Progenitor cell of endocrine pancreas (in vitro differentiated cells): Measurements from ENCODE around the gene SOS1. TPM values are rescaled to one million over a fixed set of nuclear protein-coding genes. Genes with fewer than 3 reads are reported as not detected.

Experiments used
- DNase-seq: peaks from one replicate; pipeline ENCODE4 v3.0.0; 2021; ENCODE audit warnings: low spot score; ENCODE audit not compliant: unreplicated experiment
- H3K27ac Mint-ChIP-seq: 2 replicates; pipeline ENCODE4 v1.8.0; 2021; ENCODE audit warnings: mild to moderate bottlenecking, moderate library complexity, mixed read lengths
- H3K27me3 Mint-ChIP-seq: 2 replicates; pipeline ENCODE4 v1.8.0; 2021; ENCODE audit warnings: mixed read lengths
- H3K36me3 Mint-ChIP-seq: 2 replicates; pipeline ENCODE4 v1.8.0; 2022; ENCODE audit warnings: mixed read lengths; ENCODE audit not compliant: insufficient read depth
- H3K4me1 Mint-ChIP-seq: 2 replicates; pipeline ENCODE4 v1.8.0; 2021; ENCODE audit warnings: low read depth, mixed read lengths
- H3K4me3 Mint-ChIP-seq: 2 replicates; pipeline ENCODE4 v1.8.0; 2021; ENCODE audit warnings: low read depth, mild to moderate bottlenecking, moderate library complexity, mixed read lengths
- H3K9me3 Mint-ChIP-seq: 2 replicates; pipeline ENCODE4 v1.8.0; 2021; ENCODE audit warnings: low read depth, mixed read lengths
- total RNA-seq: library from RNA; stranded (reverse); gene quantifications from 2 replicates; pipeline ENCODE4 v1.2.1, GENCODE V29; 2021
- TF ChIP-seq, protein P1 (sequence below): fragments of 200-600 bp; sonication (generic); IDR thresholded peaks from one replicate; pipeline ENCODE4 v1.5.0; 2021; ENCODE audit warnings: antibody characterized with exemption, mild to moderate bottlenecking; ENCODE audit not compliant: unreplicated experiment

SOS1 gene
- total RNA-seq, 1 donor from 2014 or later, result 77.0 TPM

DNA sequence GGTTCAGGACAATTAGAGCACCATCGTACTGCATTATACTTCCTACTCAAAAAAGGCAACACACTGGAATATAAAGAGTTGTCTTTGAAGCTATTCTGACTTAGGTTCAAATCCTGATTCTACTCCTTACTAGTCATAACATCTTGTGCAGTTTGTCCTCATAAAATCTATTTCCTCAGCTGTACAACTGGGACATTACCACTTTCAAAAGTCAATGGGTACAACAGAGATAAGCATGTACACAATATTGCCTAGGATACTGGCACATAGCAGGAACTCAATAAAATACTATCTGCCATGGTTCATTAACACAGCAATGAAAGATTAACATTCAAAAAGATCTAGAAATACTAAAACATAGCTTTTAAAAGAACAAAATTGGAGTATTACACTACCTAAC lies 11.3 kb downstream of the SOS1 start:
- no peaks in the 10 kb centered on the region for H3K27me3 Mint-ChIP-seq
- H3K36me3 Mint-ChIP-seq, result peaks cover 10% of the 10 kb centered on the region
- TF ChIP-seq, protein P1, sequence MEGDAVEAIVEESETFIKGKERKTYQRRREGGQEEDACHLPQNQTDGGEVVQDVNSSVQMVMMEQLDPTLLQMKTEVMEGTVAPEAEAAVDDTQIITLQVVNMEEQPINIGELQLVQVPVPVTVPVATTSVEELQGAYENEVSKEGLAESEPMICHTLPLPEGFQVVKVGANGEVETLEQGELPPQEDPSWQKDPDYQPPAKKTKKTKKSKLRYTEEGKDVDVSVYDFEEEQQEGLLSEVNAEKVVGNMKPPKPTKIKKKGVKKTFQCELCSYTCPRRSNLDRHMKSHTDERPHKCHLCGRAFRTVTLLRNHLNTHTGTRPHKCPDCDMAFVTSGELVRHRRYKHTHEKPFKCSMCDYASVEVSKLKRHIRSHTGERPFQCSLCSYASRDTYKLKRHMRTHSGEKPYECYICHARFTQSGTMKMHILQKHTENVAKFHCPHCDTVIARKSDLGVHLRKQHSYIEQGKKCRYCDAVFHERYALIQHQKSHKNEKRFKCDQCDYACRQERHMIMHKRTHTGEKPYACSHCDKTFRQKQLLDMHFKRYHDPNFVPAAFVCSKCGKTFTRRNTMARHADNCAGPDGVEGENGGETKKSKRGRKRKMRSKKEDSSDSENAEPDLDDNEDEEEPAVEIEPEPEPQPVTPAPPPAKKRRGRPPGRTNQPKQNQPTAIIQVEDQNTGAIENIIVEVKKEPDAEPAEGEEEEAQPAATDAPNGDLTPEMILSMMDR, result no peak
- peaks cover 14% of the 10 kb centered on the region for H3K4me1 Mint-ChIP-seq
- H3K4me3 Mint-ChIP-seq, result no peak overlapping the region
- H3K9me3 Mint-ChIP-seq, result no peaks in the 10 kb centered on the region
- H3K27ac Mint-ChIP-seq, result peak overlapping the region; percentile 14
- no peak for DNase-seq

- Mint-ChIP-seq H3K27ac (no peak overlapping the region), H3K9me3 (no peaks in the 10 kb centered on the region), H3K4me3 (no peak overlapping the region), H3K36me3 (peaks cover 10% of the 10 kb centered on the region), H3K27me3 (no peaks in the 10 kb centered on the region), H3K4me1 (peaks cover 12% of the 10 kb centered on the region)
- TF ChIP-seq, protein P1, result no peak
- DNase-seq, result no peak
These were observed 12.5 kb downstream of the SOS1 start for GRCh38 chr2:39108377-39108776.

DNA sequence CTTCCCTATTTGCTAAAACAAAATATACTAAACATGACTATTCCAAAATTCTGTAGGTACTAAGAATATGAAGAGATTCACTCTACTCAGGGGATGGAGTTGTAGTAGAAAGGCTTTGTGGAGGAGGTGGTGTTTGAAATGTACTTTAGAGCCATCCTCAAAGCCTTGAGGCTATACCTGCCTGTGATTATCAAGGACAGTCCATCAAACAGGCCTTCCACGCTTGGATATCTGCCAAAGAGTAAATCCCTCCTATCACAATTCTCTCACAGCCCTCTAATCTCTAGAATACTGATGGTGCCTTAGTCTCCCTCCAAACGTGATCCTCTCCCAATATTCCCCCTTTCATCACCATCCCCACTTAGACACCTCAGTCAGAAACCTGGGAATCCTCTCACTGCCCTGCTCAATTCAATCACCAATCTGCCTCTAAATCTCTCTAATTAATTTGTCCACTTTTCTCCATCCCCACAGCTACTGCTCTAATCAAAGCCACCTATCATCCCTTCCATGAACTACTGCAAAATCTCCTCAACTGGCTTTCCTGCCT lies 13.1 kb downstream of the SOS1 start:
- no peak for DNase-seq
- Mint-ChIP-seq H3K4me1 (peaks cover 12% of the 10 kb centered on the region), H3K9me3 (no peaks in the 10 kb centered on the region), H3K27ac (peak overlapping the region; percentile 82), H3K36me3 (peaks cover 12% of the 10 kb centered on the region), H3K4me3 (no peak overlapping the region), H3K27me3 (no peaks in the 10 kb centered on the region)
- TF ChIP-seq, protein P1, result no peak

DNA sequence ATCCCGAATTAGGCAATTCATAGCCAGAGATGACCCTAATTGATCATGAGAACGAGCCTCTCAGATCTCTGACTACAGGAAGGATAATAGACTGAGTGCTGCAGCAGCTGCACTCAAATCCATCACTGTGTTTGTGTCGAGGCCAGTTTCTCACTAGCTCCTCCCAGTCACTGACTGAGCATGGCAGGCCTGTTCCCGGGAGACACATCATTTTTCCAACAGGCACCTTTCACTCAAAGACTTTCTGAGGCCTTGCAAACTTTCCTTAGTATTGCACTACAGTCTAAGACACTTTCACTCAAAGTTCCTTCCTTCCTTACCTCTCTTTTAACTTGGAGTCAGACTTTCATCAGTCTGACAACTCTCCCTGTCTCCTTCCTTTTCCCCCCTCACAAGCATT lies 13.7 kb downstream of the SOS1 start:
- no peaks in the 10 kb centered on the region for H3K27me3 Mint-ChIP-seq
- TF ChIP-seq, protein P1, result no peak
- peak overlapping the region; percentile 82 for H3K27ac Mint-ChIP-seq
- no peak for DNase-seq
- H3K4me3 Mint-ChIP-seq, result no peak overlapping the region
- H3K9me3 Mint-ChIP-seq, result no peaks in the 10 kb centered on the region
- peaks cover 9% of the 10 kb centered on the region for H3K36me3 Mint-ChIP-seq
- H3K4me1 Mint-ChIP-seq, result peaks cover 12% of the 10 kb centered on the region

GRCh38 chr2:39099870-39100728 lies 20.8 kb downstream of the SOS1 start:
- Mint-ChIP-seq H3K27ac (peak overlapping the region; percentile 49), H3K36me3 (peaks cover 5% of the 10 kb centered on the region), H3K27me3 (no peaks in the 10 kb centered on the region), H3K4me1 (peaks cover 9% of the 10 kb centered on the region), H3K4me3 (no peak overlapping the region), H3K9me3 (no peaks in the 10 kb centered on the region)
- DNase-seq, result no peak
- TF ChIP-seq, protein P1, result no peak
